CD14-positive monocyte (primary cell): ENCODE data around the gene CUL4A. TPM values are rescaled to one million over a fixed set of nuclear protein-coding genes. Genes with fewer than 3 reads are reported as not detected.

ENCODE experiments used
- DNase-seq, 3 donors: peaks; one replicate each; pipeline ENCODE4 v3.0.0-alpha.2; 2011 to 2022
- H2AFZ ChIP-seq: 2 replicates; pipeline ENCODE4 v1.6.0; 2012; ENCODE audit warnings: mild to moderate bottlenecking, low read depth, low read length, inconsistent platforms; ENCODE audit not compliant: insufficient read depth, poor library complexity, severe bottlenecking
- H3K27ac ChIP-seq, 2 donors: 1 replicate in 1 of 2; 2 replicates in 1 of 2; pipeline ENCODE4 v1.5.1; 2012 to 2013; ENCODE audit warnings: low read length in 2 of 2, control low read depth in 1 of 2, inconsistent platforms in 1 of 2, low read depth in 1 of 2, mild to moderate bottlenecking in 1 of 2
- H3K27me3 ChIP-seq, 2 donors: one replicate each; pipeline versions ENCODE4 v1.6.0 to v1.6.1; 2011 to 2013; ENCODE audit warnings: low read length in 2 of 2; ENCODE audit not compliant: control insufficient read depth in 2 of 2, insufficient read depth in 2 of 2
- H3K36me3 ChIP-seq, 2 donors: replicated peaks in 1 of 2; 1 replicate in 1 of 2; 2 replicates in 1 of 2; pipeline versions ENCODE4 v1.5.1 to v1.6.1; 2012 to 2013; ENCODE audit warnings: low read length in 2 of 2, control low read depth in 1 of 2, inconsistent platforms in 1 of 2, mild to moderate bottlenecking in 1 of 2; ENCODE audit not compliant: insufficient read depth in 2 of 2, control insufficient read depth in 1 of 2
- H3K4me1 ChIP-seq, 2 donors: 1 replicate in 1 of 2; 2 replicates in 1 of 2; pipeline versions ENCODE4 v1.5.1 to v1.6.1; 2012 to 2013; ENCODE audit warnings: low read length in 2 of 2, control low read depth in 1 of 2, inconsistent platforms in 1 of 2, mild to moderate bottlenecking in 1 of 2, moderate library complexity in 1 of 2; ENCODE audit not compliant: insufficient read depth in 2 of 2, control insufficient read depth in 1 of 2
- H3K4me2 ChIP-seq: replicated peaks from 2 replicates; pipeline ENCODE3; 2012; ENCODE audit warnings: low read length, moderate library complexity, mild to moderate bottlenecking; ENCODE audit not compliant: poor library complexity, severe bottlenecking; ENCODE audit errors: extremely low read depth
- H3K4me3 ChIP-seq, 3 experiments: fragments of 200-600 bp in 1 of 3; sonication (generic) in 1 of 3; replicated peaks in 1 of 3; 1 replicate in 2 of 3; 2 replicates in 1 of 3; pipeline ENCODE4 v1.5.1; 2011 to 2013; ENCODE audit warnings: low read length in 3 of 3, mild to moderate bottlenecking in 3 of 3, control low read depth in 2 of 3, low read depth in 2 of 3, inconsistent platforms in 1 of 3, moderate library complexity in 1 of 3
- H3K79me2 ChIP-seq: 2 replicates; pipeline ENCODE4 v1.6.0; 2012; ENCODE audit warnings: mild to moderate bottlenecking, control low read depth, inconsistent platforms, low read length, moderate library complexity; ENCODE audit not compliant: insufficient read depth
- H3K9ac ChIP-seq: 2 replicates; pipeline ENCODE4 v1.6.0; 2017; ENCODE audit warnings: low read length, mild to moderate bottlenecking; ENCODE audit not compliant: insufficient read depth, poor library complexity, severe bottlenecking
- H3K9me3 ChIP-seq, 2 donors: replicated peaks in 1 of 2; 1 replicate in 1 of 2; 2 replicates in 1 of 2; pipeline versions ENCODE4 v1.5.1 to v1.6.1; 2012 to 2013; ENCODE audit warnings: low read length in 2 of 2, control low read depth in 1 of 2; ENCODE audit not compliant: control insufficient read depth in 1 of 2, insufficient read depth in 1 of 2
- H4K20me1 ChIP-seq: 2 replicates; pipeline ENCODE4 v1.6.0; 2012; ENCODE audit warnings: mild to moderate bottlenecking, low read length, control low read depth, moderate library complexity; ENCODE audit not compliant: insufficient read depth
- H3K27ac Mint-ChIP-seq, 7 donors: one replicate each; pipeline ENCODE4 v1.8.0; 2020; ENCODE audit warnings: mild to moderate bottlenecking in 7 of 7, mixed read lengths in 7 of 7, moderate library complexity in 6 of 7, inconsistent platforms in 2 of 7
- H3K27me3 Mint-ChIP-seq, 3 donors: one replicate each; pipeline ENCODE4 v1.8.0; 2021 to 2022; ENCODE audit warnings: low read depth in 3 of 3, mild to moderate bottlenecking in 3 of 3, mixed read lengths in 3 of 3, moderate library complexity in 3 of 3, inconsistent platforms in 1 of 3
- H3K36me3 Mint-ChIP-seq, 2 donors: one replicate each; pipeline ENCODE4 v1.8.0; 2020; ENCODE audit warnings: mixed read lengths in 2 of 2, inconsistent platforms in 1 of 2, mild to moderate bottlenecking in 1 of 2
- H3K4me1 Mint-ChIP-seq: one replicate; pipeline ENCODE4 v1.8.0; 2020; ENCODE audit warnings: mild to moderate bottlenecking, mixed read lengths
- H3K4me3 Mint-ChIP-seq, 2 donors: one replicate each; pipeline ENCODE4 v1.8.0; 2020; ENCODE audit warnings: mild to moderate bottlenecking in 2 of 2, mixed read lengths in 2 of 2, moderate library complexity in 1 of 2
- H3K9me3 Mint-ChIP-seq, 7 donors: one replicate each; pipeline ENCODE4 v1.8.0; 2020 to 2022; ENCODE audit warnings: mixed read lengths in 7 of 7, mild to moderate bottlenecking in 6 of 7, moderate library complexity in 6 of 7, inconsistent platforms in 2 of 7
- CTCF ChIP-seq: fragments of 200-600 bp; IDR thresholded peaks from one replicate; pipeline ENCODE4 v1.8.0; 2022; ENCODE audit warnings: antibody characterized with exemption, mild to moderate bottlenecking
- WGBS: methylation state at CpG from one replicate; pipeline ENCODE4 v1.1.5; 2013; ENCODE audit warnings: missing lambda C conversion rate; ENCODE audit not compliant: insufficient coverage; 5-methylcytosine and 5-hydroxymethylcytosine counted together
- intact Hi-C, 2 donors: fragments of 100-400 bp; cut with micrococcal nuclease; formaldehyde crosslinking; loops; one replicate each; pipeline versions ENCODE4 v1.15.0 to v1.15.1; 2023
- polyA plus RNA-seq, 3 donors: library from polyadenylated mRNA; depleted of rRNA in 1 of 3; unstranded in 2 of 3; stranded (reverse) in 1 of 3; fragments of 300-500 nt in 2 of 3; fragments of >200 nt in 1 of 3; fragmentation: Illumina TruSeq in 2 of 3; gene quantifications; 1 replicate in 2 of 3; 2 replicates in 1 of 3; pipeline ENCODE4 v1.2.3, GENCODE V29; 2012 to 2021

Gene CUL4A
- polyA plus RNA-seq, 3 donors = 32.0 to 53.9 (median 33.7) TPM

- Histone ChIP-seq H3K4me2 (no peak overlapping the region), H4K20me1 (peaks cover 97% of the 10 kb centered on the region), H3K27ac (no peak overlapping the region), H3K4me1 (peaks cover 23 to 27% of the 10 kb centered on the region in 2 donors), H3K9me3 (no peaks in the 10 kb centered on the region), H3K9ac (no peak overlapping the region), H3K36me3 (peaks cover 12 to 37% of the 10 kb centered on the region in 2 donors), H3K27me3 (no peaks in the 10 kb centered on the region), H3K4me3 (no peak overlapping the region), H2AFZ (no peak overlapping the region), H3K79me2 (peaks cover 99% of the 10 kb centered on the region)
- peaks cover 0 to 2% (median 0%) of the 10 kb centered on the region in 3 donors for H3K27me3 Mint-ChIP-seq
- peaks cover 18 to 54% of the 10 kb centered on the region in 2 donors for H3K36me3 Mint-ChIP-seq
- peaks cover 21% of the 10 kb centered on the region for H3K4me1 Mint-ChIP-seq
- 100% methylated on average over 7 of the region's 7 CpGs for WGBS
- H3K9me3 Mint-ChIP-seq = peaks cover 0 to 2% (median 0%) of the 10 kb centered on the region in 7 donors
- H3K27ac Mint-ChIP-seq = peak overlapping the region in 1 of 7 donors; percentile 10
- intact Hi-C loops = no loop called here
- TF ChIP-seq CTCF = no peak
- DNase-seq = no peak
- H3K4me3 Mint-ChIP-seq = no peak overlapping the region
These were observed 93.6 kb downstream of the CUL4A start for GRCh38 chr13:113302986-113303385.

GRCh38 chr13:113304121-113304520 is 94.7 kb downstream of the CUL4A start:
- no peak for DNase-seq
- Histone ChIP-seq H3K36me3 (peaks cover 17 to 47% of the 10 kb centered on the region in 2 donors), H3K79me2 (peaks cover 99% of the 10 kb centered on the region), H3K9ac (no peak overlapping the region), H3K27ac (no peak overlapping the region), H3K27me3 (no peaks in the 10 kb centered on the region), H3K4me1 (peaks cover 12 to 16% of the 10 kb centered on the region in 2 donors), H3K9me3 (no peaks in the 10 kb centered on the region), H3K4me2 (no peak overlapping the region), H3K4me3 (no peak overlapping the region), H4K20me1 (peaks cover 97% of the 10 kb centered on the region), H2AFZ (no peak overlapping the region)
- peaks cover 0 to 2% (median 0%) of the 10 kb centered on the region in 3 donors for H3K27me3 Mint-ChIP-seq
- no peaks in the 10 kb centered on the region for H3K9me3 Mint-ChIP-seq
- 93% methylated on average over 4 of the region's 7 CpGs for WGBS
- intact Hi-C loops = no loop called here
- H3K36me3 Mint-ChIP-seq = peaks cover 14 to 56% of the 10 kb centered on the region in 2 donors
- no peak overlapping the region for H3K4me3 Mint-ChIP-seq
- TF ChIP-seq CTCF = no peak
- peaks cover 10% of the 10 kb centered on the region for H3K4me1 Mint-ChIP-seq
- H3K27ac Mint-ChIP-seq = no peak overlapping the region
